K562 (cell line): ENCODE measurements around the gene ZMYND8. TPM values are rescaled to one million over a fixed set of nuclear protein-coding genes. Genes with fewer than 3 reads are reported as not detected.

Source experiments
- ARID1B ChIP-seq: fragments of 450-650 bp; IDR thresholded peaks from 2 replicates; pipeline ENCODE4 v1.6.1; 2016; ENCODE audit warnings: antibody characterized with exemption, mild to moderate bottlenecking, inconsistent platforms
- ARID3B ChIP-seq: fragments of 250-450 bp; sonication (Bioruptor Pico); IDR thresholded peaks from 2 replicates; pipeline ENCODE4 v1.4.0; 2020; ENCODE audit warnings: borderline replicate concordance
- CBFA2T2 ChIP-seq: fragments of 450-650 bp; conservative IDR thresholded peaks from 2 replicates; pipeline ENCODE4 v1.6.1; 2017; ENCODE audit warnings: mild to moderate bottlenecking
- CCNT2 ChIP-seq: IDR thresholded peaks from 2 replicates; pipeline ENCODE4 v1.6.1; 2011; ENCODE audit warnings: borderline replicate concordance, low read depth, mild to moderate bottlenecking, moderate library complexity, mixed read lengths, low read length; ENCODE audit not compliant: insufficient read length; ENCODE audit errors: extremely low read depth
- CEBPG ChIP-seq, 3 experiments: fragments of 200-800 bp in 1 of 3; sonication (Bioruptor generic) in 1 of 3; sonication (generic) in 1 of 3; formaldehyde crosslinking in 1 of 3; IDR thresholded peaks in 2 of 3; conservative IDR thresholded peaks in 1 of 3; 2 replicates each; pipeline versions ENCODE4 v1.6.1 to v1.8.0; 2016 to 2022; ENCODE audit warnings: missing compliant biosample characterization in 2 of 3, missing genetic modification characterization in 2 of 3, mild to moderate bottlenecking in 1 of 3, missing genetic modification reagents in 1 of 3
- DMBX1 ChIP-seq: fragments of 250-450 bp; sonication (Bioruptor Pico); IDR thresholded peaks from 2 replicates; pipeline ENCODE4 v1.8.0; 2022; ENCODE audit warnings: inconsistent platforms, mild to moderate bottlenecking, moderate library complexity, borderline replicate concordance
- E2F3 ChIP-seq: fragments of 250-450 bp; sonication (Bioruptor Pico); IDR thresholded peaks from 2 replicates; pipeline ENCODE4 v1.4.0; 2020; ENCODE audit warnings: mild to moderate bottlenecking
- E2F8 ChIP-seq: fragments of 450-650 bp; IDR thresholded peaks from 2 replicates; pipeline ENCODE4 v1.7.1; 2018; ENCODE audit warnings: mild to moderate bottlenecking, low read depth; ENCODE audit not compliant: partially characterized antibody
- EP400 ChIP-seq: fragments of 450-650 bp; IDR thresholded peaks from 2 replicates; pipeline ENCODE4 v1.6.1; 2017; ENCODE audit warnings: antibody characterized with exemption, mild to moderate bottlenecking, moderate library complexity
- HMG20B ChIP-seq: fragments of 250-450 bp; sonication (Bioruptor Pico); IDR thresholded peaks from 2 replicates; pipeline ENCODE4 v1.5.0; 2021; ENCODE audit warnings: mild to moderate bottlenecking
- MAFF ChIP-seq: IDR thresholded peaks from 2 replicates; pipeline ENCODE4 v1.6.1; 2012; ENCODE audit warnings: low read length, improper control_type of control experiment
- NFE2 ChIP-seq: IDR thresholded peaks from 2 replicates; pipeline ENCODE4 v1.6.1; 2014; ENCODE audit warnings: antibody characterized with exemption, low read depth
- PHB2 ChIP-seq: fragments of 450-650 bp; IDR thresholded peaks from 2 replicates; pipeline ENCODE4 v1.6.1; 2017; ENCODE audit warnings: low read depth
- POU5F1 ChIP-seq: fragments of 150-350 bp; IDR thresholded peaks from 2 replicates; pipeline ENCODE4 v1.6.1; 2014; ENCODE audit warnings: borderline replicate concordance, low read length, low read depth, mild to moderate bottlenecking; ENCODE audit not compliant: partially characterized antibody
- PRMT5 ChIP-seq: sonication (generic); formaldehyde crosslinking; IDR thresholded peaks from 2 replicates; pipeline ENCODE4 v1.5.0; 2020; ENCODE audit warnings: missing genetic modification reagents
- RAD51 ChIP-seq: fragments of 450-650 bp; IDR thresholded peaks from 2 replicates; pipeline ENCODE4 v1.7.1; 2016; ENCODE audit warnings: low read depth, mild to moderate bottlenecking, borderline replicate concordance
- SMARCA5 ChIP-seq: fragments of 450-650 bp; IDR thresholded peaks from 2 replicates; pipeline ENCODE4 v1.6.1; 2016
- SNIP1 ChIP-seq: fragments of 450-650 bp; IDR thresholded peaks from 2 replicates; pipeline ENCODE4 v1.7.1; 2017; ENCODE audit warnings: low read depth, mild to moderate bottlenecking
- TAF9B ChIP-seq: fragments of 450-650 bp; IDR thresholded peaks from 2 replicates; pipeline ENCODE4 v1.6.1; 2018; ENCODE audit warnings: mild to moderate bottlenecking; ENCODE audit not compliant: partially characterized antibody
- TCF7L2 ChIP-seq: fragments of 150-350 bp; IDR thresholded peaks from 2 replicates; pipeline ENCODE4 v1.6.1; 2016; ENCODE audit warnings: low read depth, mild to moderate bottlenecking, low read length, moderate library complexity
- ZNF24 ChIP-seq: fragments of 450-650 bp; IDR thresholded peaks from 2 replicates; pipeline ENCODE4 v1.6.1; 2016
- ZNF707 ChIP-seq: fragments of 250-450 bp; sonication (Bioruptor Pico); conservative IDR thresholded peaks from 2 replicates; pipeline ENCODE4 v1.8.0; 2022; ENCODE audit warnings: inconsistent platforms, mild to moderate bottlenecking, moderate library complexity
- polyA plus RNA-seq, 8 experiments: library from polyadenylated mRNA; depleted of rRNA in 4 of 8; stranded (reverse) in 5 of 8; unstranded in 3 of 8; fragments of >200 nt; fragmentation: Nextera tagmentation in 2 of 8; fragmentation: Illumina TruSeq in 1 of 8; extraction: Ambion mirVana in 2 of 8; extraction: Trizol in 1 of 8; gene quantifications; 2 replicates each; pipeline versions ENCODE4 v1.2.1 to v1.2.3, GENCODE V29; 2011 to 2014; ENCODE audit warnings: inconsistent platforms in 1 of 8, missing spikeins in 1 of 8
- total RNA-seq, 7 experiments: library from RNA; depleted of rRNA in 6 of 7; stranded (reverse); fragments of >200 nt in 6 of 7; fragmentation: Illumina TruSeq in 2 of 7; extraction: Trizol in 2 of 7; gene quantifications; 2 replicates each; pipeline versions ENCODE4 v1.2.1 to v1.2.3, GENCODE V29; 2011 to 2021; ENCODE audit warnings: low replicate concordance in 1 of 7

The ZMYND8 gene
- total and polyA plus RNA-seq, 9 of the 15 experiments (the other 6 are each of a cell fraction or from before 2014, with no cell fraction given) = 31.8 to 148 (median 71.9) TPM

GRCh38 chr20:47330933-47331708 lies 25.4 kb downstream of the ZMYND8 start (continued):
- TF ChIP-seq TAF9B (peak; percentile 91), EP400 (peak; percentile 67), DMBX1 (CRISPR knock-in tag) (peak; percentile 87), NFE2 (peak; percentile 94), MAFF (peak; percentile 87), E2F8 (no peak), CCNT2 (peak; percentile 59), PRMT5 (CRISPR knock-in tag) (no peak), POU5F1 (no peak), E2F3 (CRISPR knock-in tag) (no peak), ARID1B (peak; percentile 96), CBFA2T2 (peak; percentile 95), RAD51 (peak; percentile 56; the same call in 1 of the 2 replicates), SMARCA5 (peak; percentile 94), ZNF707 (no peak), SNIP1 (no peak), ZNF24 (0 out of 2 replicates have a peak, but pooled peaks have one; percentile 21), PHB2 (no peak), TCF7L2 (no peak), HMG20B (CRISPR knock-in tag) (no peak), CEBPG (CRISPR knock-in tag; IDR thresholded peaks at IDR 0.05) (peak; percentile 27; the same call in 1 of the 2 replicates), CEBPG (tag; conservative IDR thresholded peaks at IDR 0.05 in 1 of 2, IDR thresholded peaks at IDR 0.05 in 1 of 2) (no peak), ARID3B (no peak)
